ENCODE results near the gene PAQR8.
"Not testable (repeated sequence)": the region's sequence is repeated elsewhere in the genome, so short reads cannot be mapped to it uniquely, and the experiment has no call there.

The PAQR8 gene

GRCh38 chr6:52403627-52404026 lies 41.7 kb downstream of the PAQR8 start:
- H3K27ac ChIP-seq = no peak overlapping the region
- DNase-seq (ENCODE audit: low read depth, low spot score) = peak; percentile 53

GRCh38 chr6:52405243-52405642 lies 43.3 kb downstream of the PAQR8 start:
- H3K27ac ChIP-seq = no peak overlapping the region
- no peak for DNase-seq (ENCODE audit: low read depth, low spot score)

- no peak overlapping the region for H3K27ac ChIP-seq
- no peak for DNase-seq (ENCODE audit: low read depth, low spot score)
Observed at GRCh38 chr6:52407467-52407866, 45.5 kb downstream of the PAQR8 start.

DNA sequence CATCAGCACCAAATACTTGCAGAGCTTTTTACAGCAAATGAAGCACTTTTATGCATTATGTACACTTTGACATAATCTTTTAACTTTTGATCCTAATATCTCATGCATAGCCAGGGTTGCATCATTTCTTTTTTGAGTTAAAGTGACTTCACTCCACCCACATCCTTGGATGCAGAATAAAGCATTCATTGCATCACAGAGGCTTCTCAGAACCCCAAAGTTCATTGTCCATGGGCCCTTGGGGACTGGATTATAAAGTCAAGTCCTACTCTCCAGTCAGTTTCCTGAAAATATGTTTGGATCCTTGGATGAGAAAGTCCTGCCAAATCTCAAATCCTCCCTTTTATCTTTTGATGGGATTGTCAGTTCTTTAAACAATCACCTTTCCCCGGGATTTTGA lies 47.5 kb downstream of the PAQR8 start:
- no peak overlapping the region for H3K27ac ChIP-seq
- no peak for DNase-seq (ENCODE audit: low read depth, low spot score)

GRCh38 chr6:52410979-52411378 lies 49.0 kb downstream of the PAQR8 start:
- DNase-seq (ENCODE audit: low read depth, low spot score) = no peak

GRCh38 chr6:52411911-52412310 lies 50.0 kb downstream of the PAQR8 start:
- no peak for DNase-seq (ENCODE audit: low read depth, low spot score)
- H3K27ac ChIP-seq = no peak overlapping the region

More at GRCh38 chr6:52410979-52411378, 49.0 kb downstream of the PAQR8 start:
- no peak overlapping the region for H3K27ac ChIP-seq

GRCh38 chr6:52415333-52415732 lies 53.4 kb downstream of the PAQR8 start:
- DNase-seq (ENCODE audit: low read depth, low spot score) = no peak
- H3K27ac ChIP-seq = no peak overlapping the region

DNA sequence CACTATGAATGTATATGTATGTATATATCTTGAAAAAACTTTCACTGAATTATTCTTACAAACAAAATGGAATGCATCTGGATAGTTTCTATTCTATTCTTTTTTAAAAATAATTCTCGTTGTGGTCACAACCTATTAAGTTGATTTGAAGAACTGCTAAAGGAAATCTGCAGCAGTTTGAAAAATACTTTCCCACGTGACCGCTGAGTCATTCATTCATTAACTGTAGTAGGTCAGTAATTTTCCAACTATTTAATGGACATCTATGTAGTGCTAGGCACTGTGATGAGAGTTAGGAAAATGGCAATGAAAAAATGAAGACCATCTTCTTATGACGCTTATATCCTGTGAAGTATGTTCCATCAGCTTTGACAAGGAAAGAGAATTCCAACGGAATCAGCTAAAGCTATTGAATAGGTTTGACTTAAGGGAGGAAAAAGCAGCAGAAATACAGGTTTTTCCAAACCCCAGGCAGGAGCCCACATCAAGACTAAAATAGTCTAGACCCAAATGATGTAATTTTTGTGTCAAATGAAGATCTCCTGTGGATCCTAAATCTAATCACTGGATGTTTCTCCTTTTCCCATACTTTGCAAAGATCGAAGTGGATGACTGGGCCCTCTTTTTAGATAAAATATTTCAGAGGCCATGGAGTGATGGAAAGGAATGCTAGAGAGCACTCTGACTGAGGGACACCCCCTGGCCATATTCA lies 54.1 kb downstream of the PAQR8 start:
- no peak overlapping the region for H3K27ac ChIP-seq
- DNase-seq (ENCODE audit: low read depth, low spot score) = no peak

- no peak for DNase-seq (ENCODE audit: low read depth, low spot score)
Observed at GRCh38 chr6:52416629-52417151, 54.7 kb downstream of the PAQR8 start.

GRCh38 chr6:52417675-52418111 lies 55.7 kb downstream of the PAQR8 start:
- DNase-seq (ENCODE audit: low read depth, low spot score) = no peak
- H3K27ac ChIP-seq = no peak overlapping the region

More at GRCh38 chr6:52416629-52417151, 54.7 kb downstream of the PAQR8 start:
- no peak overlapping the region for H3K27ac ChIP-seq

GRCh38 chr6:52418606-52419005 lies 56.7 kb downstream of the PAQR8 start:
- H3K27ac ChIP-seq = no peak overlapping the region
- DNase-seq (ENCODE audit: low read depth, low spot score) = no peak

DNA sequence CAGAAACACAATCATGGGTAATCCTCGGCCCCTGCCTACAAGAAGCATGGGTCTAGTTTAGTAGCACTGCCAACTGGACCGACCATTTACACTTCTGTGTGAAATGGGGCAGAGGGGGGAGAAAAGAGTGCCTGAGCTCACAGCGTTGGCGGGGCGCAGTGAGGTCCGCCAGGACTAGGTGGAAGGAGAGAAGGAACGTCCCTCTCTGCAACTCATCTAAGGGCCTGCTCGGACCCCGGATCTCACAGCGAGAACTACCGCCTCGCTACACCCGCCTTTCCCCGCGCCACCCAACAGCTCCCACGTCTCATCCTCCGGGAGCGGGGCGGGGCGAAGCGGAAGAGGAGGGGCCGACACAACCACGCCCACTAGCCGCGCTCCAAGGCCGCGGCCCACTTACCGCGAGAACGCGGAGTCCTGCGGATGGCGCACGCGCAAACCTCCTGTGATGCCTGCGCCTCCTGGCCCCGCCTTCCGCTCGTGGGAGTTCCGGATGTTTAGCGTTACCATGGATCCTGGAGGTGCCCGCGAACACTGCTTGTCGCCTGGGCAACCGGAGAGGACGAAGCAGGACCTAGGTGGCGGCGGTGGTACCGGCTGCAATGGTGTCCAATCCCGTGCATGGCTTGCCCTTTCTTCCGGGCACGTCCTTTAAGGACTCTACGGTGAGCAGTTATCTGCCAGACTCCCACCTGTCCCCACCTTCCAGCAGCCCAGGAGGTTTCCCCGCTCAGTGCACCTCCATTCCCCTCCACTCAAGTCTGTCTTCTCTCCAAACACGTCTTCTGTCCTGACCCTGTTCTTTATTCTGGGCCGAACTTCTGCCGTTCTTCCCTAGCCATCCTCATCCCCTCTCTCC lies 58.1 kb downstream of the PAQR8 start, which contains the start of gene EFHC1:
Gene EFHC1 (plus strand): TSS at position 534 of the 859 bp plus-strand sequence. CDS start 69 bp downstream, at position 603.
- DNase-seq (ENCODE audit: low read depth, low spot score) = peak; percentile 84
- H3K27ac ChIP-seq = peak within 1 kb of the TSS; percentile 41

GRCh38 chr6:52420668-52421358 lies 58.9 kb downstream of the PAQR8 start:
- peak overlapping the region; percentile 24 for H3K27ac ChIP-seq
- no peak for DNase-seq (ENCODE audit: low read depth, low spot score)

DNA sequence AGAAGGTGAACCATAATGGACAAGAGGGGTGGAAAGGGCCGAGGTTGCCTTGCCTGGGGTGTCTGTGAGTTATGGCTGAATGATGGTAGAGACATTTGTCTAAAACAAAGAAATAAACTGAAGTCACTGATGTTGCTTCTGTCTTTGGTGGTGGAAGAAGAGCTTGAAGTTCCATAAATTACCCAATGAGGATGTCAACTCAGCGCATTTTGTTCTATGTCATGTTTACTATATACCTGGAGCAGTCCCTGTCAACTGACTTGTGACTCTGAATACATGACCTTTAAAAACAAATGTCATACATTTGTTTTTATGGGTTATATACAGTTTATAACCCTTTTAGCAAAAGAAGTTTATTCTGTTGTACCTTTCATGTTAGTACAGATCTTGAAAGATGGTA lies 60.2 kb downstream of the PAQR8 start:
- no peak overlapping the region for H3K27ac ChIP-seq
- DNase-seq (ENCODE audit: low read depth, low spot score) = no peak

- peak overlapping the region; percentile 59 for H3K27ac ChIP-seq
Observed at GRCh38 chr6:52423448-52423847, 61.5 kb downstream of the PAQR8 start.

GRCh38 chr6:52423971-52424381 lies 62.0 kb downstream of the PAQR8 start:
- H3K27ac ChIP-seq = peak overlapping the region; percentile 59
- no peak for DNase-seq (ENCODE audit: low read depth, low spot score)

More at GRCh38 chr6:52423448-52423847, 61.5 kb downstream of the PAQR8 start:
- no peak for DNase-seq (ENCODE audit: low read depth, low spot score)

DNA sequence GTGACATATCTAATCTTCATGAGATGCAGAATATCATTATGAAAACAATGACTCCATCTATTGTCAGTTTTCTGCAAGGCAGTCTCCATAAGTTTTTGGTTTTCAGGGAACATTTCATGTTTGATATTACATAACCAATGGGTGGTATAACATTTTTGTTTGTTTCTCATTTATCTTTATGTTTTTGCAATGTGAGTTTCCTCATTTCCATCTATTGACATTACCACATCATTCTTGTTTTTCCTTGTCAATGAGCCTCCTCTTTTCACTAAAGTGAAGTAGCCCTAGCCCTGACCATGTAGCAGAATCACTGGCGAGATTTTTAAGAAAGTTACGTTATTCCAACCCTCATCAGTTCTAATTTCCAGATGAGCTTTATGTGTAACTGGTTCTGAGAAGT lies 62.6 kb downstream of the PAQR8 start:
- H3K27ac ChIP-seq = peak overlapping the region; percentile 59
- DNase-seq (ENCODE audit: low read depth, low spot score) = no peak

DNA sequence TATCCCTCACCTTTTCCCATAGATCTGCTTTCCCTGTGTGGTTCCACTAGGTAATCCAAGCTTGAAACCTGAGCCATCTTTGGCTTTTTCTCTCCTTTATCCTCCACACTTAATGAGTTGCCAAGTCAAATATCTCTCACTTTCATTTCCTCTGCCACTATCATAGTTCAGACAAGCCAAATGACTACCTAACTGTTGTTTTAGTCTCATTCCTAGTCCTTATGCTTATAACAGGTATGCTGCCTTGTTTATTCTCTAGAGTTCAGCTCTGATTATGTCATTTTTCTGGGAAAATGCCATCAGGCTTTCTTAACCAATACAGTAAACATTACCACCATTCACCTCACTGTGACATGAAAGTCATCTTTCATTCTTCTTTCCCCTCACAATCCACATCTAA lies 64.7 kb downstream of the PAQR8 start:
- H3K27ac ChIP-seq = no peak overlapping the region
- DNase-seq (ENCODE audit: low read depth, low spot score) = no peak

- not testable (repeated sequence) for H3K27ac ChIP-seq; DNase-seq (ENCODE audit: low read depth, low spot score)
Observed at GRCh38 chr6:52433294-52433693, 71.3 kb downstream of the PAQR8 start.

- no peak for DNase-seq (ENCODE audit: low read depth, low spot score)
- H3K27ac ChIP-seq = no peak overlapping the region
Observed at GRCh38 chr6:52435345-52435744, 73.4 kb downstream of the PAQR8 start.
